BJ (cell line): ENCODE measurements around the gene TLX3. TPM values are rescaled to one million over a fixed set of nuclear protein-coding genes. Genes with fewer than 3 reads are reported as not detected.

Experiments
- CTCF ChIA-PET: fragments of 350-600 bp; formaldehyde crosslinking; extraction: SDS; loops from one replicate; lab custom pipeline; 2021; ENCODE audit warnings: antibody characterized with exemption, inconsistent platforms; lab: Yijun Ruan, JAX
- POLR2A ChIA-PET: fragments of 300-600 bp; sonication (Branson Sonifier 250); formaldehyde crosslinking; extraction: SDS; loops from one replicate; lab custom pipeline; 2021; ENCODE audit warnings: antibody characterized with exemption; lab: Charles Lee
- DNase-seq: peaks from one replicate; pipeline ENCODE4 v3.0.0-alpha.2; 2011; ENCODE audit warnings: low read depth
- H3K27me3 ChIP-seq: 2 replicates; pipeline ENCODE4 v1.6.0; 2011; ENCODE audit warnings: low read length; ENCODE audit not compliant: control insufficient read depth, insufficient read depth
- H3K36me3 ChIP-seq: 2 replicates; pipeline ENCODE4 v1.5.1; 2011; ENCODE audit warnings: low read length; ENCODE audit not compliant: control insufficient read depth, insufficient read depth
- H3K4me3 ChIP-seq: 2 replicates; pipeline ENCODE4 v1.5.1; 2011; ENCODE audit warnings: low read depth, mild to moderate bottlenecking, control low read depth, low read length
- polyA minus RNA-seq: library from RNA; depleted of rRNA, polyadenylated mRNA; stranded (reverse); fragments of >200 nt; gene quantifications from 2 replicates; pipeline ENCODE4 v1.2.3, GENCODE V29; 2011; rRNA and poly(A)+ RNA removed
- polyA plus RNA-seq: library from polyadenylated mRNA; depleted of rRNA; stranded (reverse); fragments of >200 nt; gene quantifications from 2 replicates; pipeline ENCODE4 v1.2.3, GENCODE V29; 2011; rRNA removed
- TF ChIP-seq, protein P1 (sequence below): IDR thresholded peaks from 2 replicates; pipeline ENCODE4 v1.5.1; 2011; ENCODE audit warnings: low read depth, mild to moderate bottlenecking, control low read depth, inconsistent platforms, low read length, moderate library complexity; ENCODE audit not compliant: insufficient read depth

Gene TLX3
- polyA plus RNA-seq = not detected in 2 replicates
- polyA minus RNA-seq = not detected in 2 replicates

DNA sequence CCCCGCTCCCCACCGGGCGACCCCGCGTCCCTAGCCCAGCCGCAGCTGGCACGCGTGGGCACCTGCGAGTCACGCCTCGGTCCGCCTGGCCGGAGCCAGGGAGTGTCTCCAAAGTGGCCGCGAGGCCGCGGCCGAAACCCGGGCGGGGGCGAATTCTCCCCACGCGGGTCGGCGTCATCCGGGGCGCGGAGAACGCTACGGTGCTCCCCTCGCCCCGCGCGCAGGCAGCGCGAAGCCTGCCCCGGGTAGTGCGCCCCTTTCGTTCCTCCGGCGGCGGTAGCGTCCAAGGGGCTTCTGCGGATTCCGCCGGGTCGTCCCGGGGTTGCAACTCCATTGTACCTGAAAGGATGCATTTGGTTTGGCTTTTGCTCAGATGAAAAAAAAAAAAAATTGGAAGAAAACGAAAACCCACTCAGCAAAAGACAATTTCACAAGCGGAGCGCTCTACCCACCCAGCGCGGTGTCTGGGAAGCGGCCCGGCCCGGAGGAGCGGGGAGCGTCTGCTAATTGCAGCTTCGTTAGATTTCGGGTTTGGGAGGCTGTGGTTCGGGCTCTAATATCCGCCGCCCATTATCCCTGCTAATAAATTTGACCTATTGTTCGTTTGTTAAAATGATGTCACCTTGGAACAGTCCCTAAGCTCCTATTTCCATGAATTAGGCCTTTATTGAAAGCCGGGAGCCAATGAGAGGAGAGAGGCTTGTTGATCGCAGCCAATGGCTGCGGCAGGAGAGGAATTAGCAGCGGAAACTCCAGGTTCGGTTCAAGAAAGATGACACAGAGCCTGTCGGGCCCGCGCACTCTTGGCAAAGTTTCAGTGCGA lies at the start of gene TLX3:
Gene TLX3 (plus strand): TSS at position 796 of the 823 bp plus-strand sequence. CDS start 118 bp downstream, outside the sequence.
- TF ChIP-seq, protein P1, sequence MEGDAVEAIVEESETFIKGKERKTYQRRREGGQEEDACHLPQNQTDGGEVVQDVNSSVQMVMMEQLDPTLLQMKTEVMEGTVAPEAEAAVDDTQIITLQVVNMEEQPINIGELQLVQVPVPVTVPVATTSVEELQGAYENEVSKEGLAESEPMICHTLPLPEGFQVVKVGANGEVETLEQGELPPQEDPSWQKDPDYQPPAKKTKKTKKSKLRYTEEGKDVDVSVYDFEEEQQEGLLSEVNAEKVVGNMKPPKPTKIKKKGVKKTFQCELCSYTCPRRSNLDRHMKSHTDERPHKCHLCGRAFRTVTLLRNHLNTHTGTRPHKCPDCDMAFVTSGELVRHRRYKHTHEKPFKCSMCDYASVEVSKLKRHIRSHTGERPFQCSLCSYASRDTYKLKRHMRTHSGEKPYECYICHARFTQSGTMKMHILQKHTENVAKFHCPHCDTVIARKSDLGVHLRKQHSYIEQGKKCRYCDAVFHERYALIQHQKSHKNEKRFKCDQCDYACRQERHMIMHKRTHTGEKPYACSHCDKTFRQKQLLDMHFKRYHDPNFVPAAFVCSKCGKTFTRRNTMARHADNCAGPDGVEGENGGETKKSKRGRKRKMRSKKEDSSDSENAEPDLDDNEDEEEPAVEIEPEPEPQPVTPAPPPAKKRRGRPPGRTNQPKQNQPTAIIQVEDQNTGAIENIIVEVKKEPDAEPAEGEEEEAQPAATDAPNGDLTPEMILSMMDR = no peak
- no peak for DNase-seq
- ChIA-PET POLR2A (no interaction called here), CTCF (interaction anchor here (1.0 to 1.2 kb wide), 2 partner anchors 24 to 101 kb away, joined by 3 read pairs; no protein-coding TSS in a partner anchor)
- Histone ChIP-seq H3K36me3 (no peaks in the 10 kb centered on the region), H3K4me3 (no peak within 1 kb of the TSS), H3K27me3 (peaks cover 76% of the 10 kb centered on the region)

DNA sequence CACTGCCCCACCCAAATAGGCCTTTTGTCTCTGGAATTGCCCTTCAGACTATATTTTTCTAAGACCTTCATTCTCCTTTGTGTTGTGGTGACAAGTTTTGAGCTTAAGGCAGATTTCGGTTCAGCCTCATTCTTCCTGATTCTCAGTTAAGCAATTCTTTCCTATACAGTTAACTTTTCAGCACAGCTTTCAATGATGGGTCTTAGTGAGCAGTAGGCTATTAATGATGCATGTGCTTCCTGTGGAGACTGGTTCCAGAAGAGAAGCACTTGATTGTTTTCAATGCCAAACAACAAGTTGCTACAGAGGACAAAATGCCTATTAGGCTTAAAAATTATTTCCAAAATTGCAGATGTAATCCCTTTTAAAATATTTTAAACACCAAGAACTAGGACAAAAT lies 47.7 kb upstream of the TLX3 start:
- ChIA-PET CTCF (interaction anchor here (0.6 to 1.0 kb wide), 2 partner anchors 36 to 54 kb away, joined by 3 read pairs; no protein-coding TSS in a partner anchor), POLR2A (interaction anchor here (0.5 kb wide), 1 partner anchor 467 kb away, joined by 3 read pairs; no protein-coding TSS in a partner anchor)
- no peak for DNase-seq

GRCh38 chr5:171261904-171262303 lies 47.1 kb upstream of the TLX3 start:
- H3K36me3 ChIP-seq = no peaks in the 10 kb centered on the region
- DNase-seq = no peak
- ChIA-PET POLR2A (no interaction called here), CTCF (interaction anchor here (0.6 to 1.0 kb wide), 2 partner anchors 36 to 55 kb away, joined by 3 read pairs; no protein-coding TSS in a partner anchor)
- H3K27me3 ChIP-seq = no peaks in the 10 kb centered on the region
- TF ChIP-seq, protein P1 = no peak
- no peak overlapping the region for H3K4me3 ChIP-seq

More for the DNA sequence above, 47.7 kb upstream of the TLX3 start:
- Histone ChIP-seq H3K36me3 (no peaks in the 10 kb centered on the region), H3K27me3 (no peaks in the 10 kb centered on the region), H3K4me3 (no peak overlapping the region)
- TF ChIP-seq, protein P1 = no peak

GRCh38 chr5:171263181-171263580 lies 45.9 kb upstream of the TLX3 start:
- H3K27me3 ChIP-seq = no peaks in the 10 kb centered on the region
- no peaks in the 10 kb centered on the region for H3K36me3 ChIP-seq
- POLR2A ChIA-PET = no interaction called here
- TF ChIP-seq, protein P1 = no peak
- CTCF ChIA-PET = no interaction called here
- H3K4me3 ChIP-seq = no peak overlapping the region
- no peak for DNase-seq

- CTCF ChIA-PET = interaction anchor here (0.6 kb wide), 1 partner anchor 149 kb away, joined by 3 read pairs; no protein-coding TSS in a partner anchor
- POLR2A ChIA-PET = no interaction called here
- TF ChIP-seq, protein P1 = no peak
- DNase-seq = no peak
- no peaks in the 10 kb centered on the region for H3K36me3 ChIP-seq
- H3K27me3 ChIP-seq = no peaks in the 10 kb centered on the region
- H3K4me3 ChIP-seq = no peak overlapping the region
Observed at GRCh38 chr5:171264843-171265242, 44.2 kb upstream of the TLX3 start.
